Fibroblast of skin of right quadriceps (primary cell): ENCODE data around the gene TPRG1L.
"Not testable (repeated sequence)": the region's sequence is repeated elsewhere in the genome, so short reads cannot be mapped to it uniquely, and the experiment has no call there.

Source experiments
- DNase-seq: peaks from one replicate; pipeline ENCODE4 v3.0.0-alpha.2; 2013

The TPRG1L gene

DNA sequence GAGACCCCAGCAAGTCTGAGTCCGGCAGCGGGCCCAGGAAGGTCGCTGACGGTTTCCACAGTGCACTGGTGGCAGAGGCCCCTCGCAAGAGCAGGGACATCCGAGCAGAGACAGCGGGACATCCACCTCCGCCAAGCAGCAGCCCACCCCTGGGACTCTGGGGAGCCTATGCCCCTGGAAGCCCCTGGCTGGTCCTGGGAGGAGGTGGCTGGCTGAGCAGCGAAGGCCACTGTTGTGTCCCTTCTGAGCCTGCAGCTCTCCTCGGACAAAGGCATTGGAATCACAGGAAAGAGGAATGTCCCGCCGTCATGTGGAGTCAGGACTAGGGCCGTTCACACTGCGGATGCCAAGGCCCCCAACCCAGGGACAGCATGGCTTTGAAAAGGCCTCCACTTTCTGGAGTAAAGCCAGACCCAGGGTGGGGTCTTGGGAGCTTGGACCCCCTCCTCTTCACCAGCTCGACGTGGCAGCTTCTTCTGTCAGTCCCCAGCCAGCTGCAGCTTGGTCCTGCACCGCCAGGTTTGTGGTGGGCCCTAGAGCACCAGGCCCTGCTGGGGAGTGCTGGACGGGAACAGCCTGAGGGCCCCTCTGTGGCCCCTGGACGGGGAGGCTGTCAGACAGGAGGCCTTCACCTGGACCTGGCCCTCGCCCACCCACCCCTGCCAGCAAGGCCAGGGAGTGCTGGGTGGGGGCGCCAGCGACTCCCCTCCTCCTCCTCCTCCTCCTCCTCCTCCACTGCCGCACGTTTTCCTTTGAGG, 14.9 kb upstream of the TPRG1L start:
- DNase-seq: no peak

DNA sequence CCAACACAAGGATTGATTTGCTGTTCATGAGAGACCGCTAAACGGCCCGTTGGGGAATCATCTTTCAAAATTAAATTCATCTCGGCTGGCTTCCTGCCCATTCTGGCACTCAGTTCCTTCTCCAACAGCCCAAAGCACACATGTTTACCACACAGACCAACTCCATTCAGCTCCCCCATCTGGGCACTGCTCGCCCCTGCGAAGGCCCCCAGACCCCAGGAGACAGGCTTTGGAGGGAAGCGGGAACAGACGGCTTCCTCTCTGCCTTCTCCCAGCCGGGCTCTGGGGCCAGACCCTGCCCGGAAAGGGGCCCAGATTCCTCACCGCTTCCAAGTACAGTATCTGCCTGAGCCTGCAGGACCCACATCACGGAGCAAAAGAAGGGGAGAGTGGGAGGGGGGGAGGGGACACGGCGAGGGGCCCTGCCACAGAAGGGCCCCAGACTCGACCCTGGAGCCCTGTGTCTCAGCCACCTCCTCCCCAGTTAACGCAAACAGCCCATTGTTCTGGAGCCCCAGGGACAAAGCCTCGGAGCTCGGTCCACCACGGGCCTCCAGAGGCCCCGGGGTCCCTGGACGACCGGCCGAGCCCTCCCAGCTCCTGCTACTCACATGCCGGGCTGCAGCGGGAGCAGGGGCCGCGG, 14.2 kb upstream of the TPRG1L start:
- DNase-seq: peak; percentile 63

DNA sequence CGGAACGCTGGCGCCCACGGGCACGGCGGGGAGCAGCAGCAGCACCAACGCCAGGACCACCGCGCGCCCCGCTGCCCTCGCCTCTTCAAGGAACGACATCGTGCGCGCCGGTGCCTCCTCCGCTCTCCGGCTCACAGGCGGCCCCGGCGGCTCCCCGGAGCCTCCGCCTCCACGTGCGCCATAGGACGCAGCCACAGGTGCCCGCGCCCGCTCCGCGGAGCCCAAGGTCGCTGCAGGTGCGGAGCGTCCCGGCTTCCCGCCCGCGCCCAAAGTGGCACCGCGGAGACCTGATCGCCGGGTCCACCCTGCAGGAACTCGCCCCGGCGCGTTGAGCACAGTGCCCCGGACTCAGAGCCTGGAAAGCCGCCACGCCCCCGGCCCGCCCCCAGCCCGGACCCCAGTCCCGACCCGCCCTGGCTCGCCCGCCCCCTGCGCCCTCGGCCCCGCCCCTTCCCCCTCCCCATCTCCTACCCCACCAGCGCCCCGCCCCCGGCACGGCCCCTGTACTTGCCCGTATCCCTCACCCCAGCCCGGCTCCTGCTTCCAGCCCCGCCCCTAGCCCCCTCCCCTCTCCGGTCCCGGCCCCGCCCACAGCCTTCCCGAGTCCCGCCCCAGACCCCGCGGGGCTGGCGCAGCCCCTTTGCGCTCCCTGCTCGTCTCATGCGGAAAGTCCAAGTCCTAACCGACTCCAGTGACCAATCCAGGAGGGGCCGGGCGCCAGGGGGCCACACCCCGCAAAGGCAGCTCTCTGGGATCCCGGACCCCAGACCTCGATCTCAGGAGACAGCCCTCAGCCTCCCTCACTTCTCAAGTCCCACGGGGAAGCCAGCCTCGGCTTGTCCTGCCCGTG, 13.4 kb upstream of the TPRG1L start, which contains the start of gene MEGF6:
MEGF6 (minus strand) TSS at position 339 of the 850 bp plus-strand sequence; CDS start at position 99, 240 bp downstream.
- DNase-seq: peak; percentile 39

DNA sequence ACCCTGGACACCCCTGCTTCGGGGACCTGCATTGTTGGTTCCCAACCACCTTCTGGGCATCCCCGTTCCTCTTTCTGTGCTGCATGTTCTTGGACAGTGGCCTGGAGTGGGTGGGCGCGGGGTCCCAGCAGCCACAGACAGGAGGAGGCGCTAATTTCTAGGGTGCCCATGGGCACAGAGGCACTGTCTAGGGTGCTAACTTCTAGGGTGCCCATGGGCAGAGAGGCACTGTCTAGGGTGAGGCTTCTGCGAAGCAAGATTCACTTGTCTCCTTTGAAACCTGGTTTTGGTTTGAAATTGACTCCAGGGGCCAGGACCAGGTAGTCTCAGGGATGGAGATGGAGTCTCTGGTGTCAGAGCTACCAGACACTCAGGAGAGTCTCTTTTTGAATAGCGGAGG, 12.7 kb upstream of the TPRG1L start:
- DNase-seq: no peak

DNA sequence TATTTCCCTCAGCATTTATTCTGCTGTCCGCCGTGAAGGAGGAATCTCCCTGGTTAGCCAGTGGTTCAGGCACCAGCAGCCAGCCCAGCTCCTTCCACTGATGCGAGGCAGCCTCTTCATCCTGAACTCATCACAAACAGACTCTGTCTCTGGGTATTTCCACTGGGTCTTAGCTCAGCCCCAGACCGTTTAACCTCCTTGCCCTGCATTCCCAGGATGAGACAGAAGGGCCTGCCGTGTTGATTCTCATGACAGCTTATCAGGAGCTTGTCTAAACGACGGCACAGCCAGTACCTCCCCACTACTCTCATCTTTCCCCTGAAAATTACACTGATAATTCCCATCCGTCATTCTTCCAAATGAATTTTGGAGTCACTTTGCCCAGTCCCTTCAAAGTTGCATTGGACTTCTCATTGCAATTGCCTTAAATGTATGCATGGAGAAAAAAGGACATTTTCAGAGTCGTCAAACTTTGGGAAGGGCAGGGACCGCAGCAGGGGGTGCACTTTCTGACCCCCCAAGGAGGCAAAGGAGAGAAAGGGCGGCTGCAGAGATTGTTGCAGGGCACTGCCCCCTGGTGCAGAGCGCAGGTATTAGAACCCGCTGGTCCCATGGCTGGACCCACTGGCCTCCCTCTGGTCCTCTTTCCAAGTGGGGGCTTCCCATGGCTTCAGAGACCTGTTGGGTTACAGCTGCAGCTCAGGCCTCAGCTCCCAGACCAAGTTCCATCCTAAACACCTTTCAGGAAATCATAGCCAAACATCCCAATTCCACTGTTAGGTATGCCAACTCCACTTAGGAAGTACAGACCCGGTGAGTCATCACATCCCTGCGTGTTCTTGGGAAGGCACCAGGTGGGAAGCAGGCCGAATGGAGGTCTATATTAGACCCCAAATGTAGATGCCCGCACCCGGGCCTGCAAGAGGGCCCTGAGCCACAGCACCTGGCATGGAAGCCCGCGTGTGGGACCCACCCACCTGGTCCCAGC, 9.8 kb upstream of the TPRG1L start:
- DNase-seq: no peak

DNA sequence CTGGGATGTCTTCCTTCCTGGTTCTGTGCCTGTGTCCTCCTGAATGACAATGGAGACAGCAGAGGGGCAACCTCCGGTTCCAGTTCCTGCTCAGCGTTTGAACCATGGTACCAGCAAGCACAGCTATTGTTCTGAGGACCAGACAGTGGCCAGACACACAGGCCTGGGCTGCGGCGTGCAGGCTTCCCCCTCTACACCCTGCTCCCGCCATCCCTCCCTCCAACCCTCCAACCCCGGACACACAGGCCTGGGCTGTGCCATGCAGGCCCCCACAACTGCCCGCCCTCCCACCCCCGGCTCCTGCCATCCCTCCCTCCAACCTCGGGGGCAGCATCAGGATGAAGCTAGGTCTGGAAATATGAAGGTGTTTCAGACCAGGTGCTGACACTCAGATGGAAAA, 8.0 kb upstream of the TPRG1L start:
- no peak for DNase-seq

DNA sequence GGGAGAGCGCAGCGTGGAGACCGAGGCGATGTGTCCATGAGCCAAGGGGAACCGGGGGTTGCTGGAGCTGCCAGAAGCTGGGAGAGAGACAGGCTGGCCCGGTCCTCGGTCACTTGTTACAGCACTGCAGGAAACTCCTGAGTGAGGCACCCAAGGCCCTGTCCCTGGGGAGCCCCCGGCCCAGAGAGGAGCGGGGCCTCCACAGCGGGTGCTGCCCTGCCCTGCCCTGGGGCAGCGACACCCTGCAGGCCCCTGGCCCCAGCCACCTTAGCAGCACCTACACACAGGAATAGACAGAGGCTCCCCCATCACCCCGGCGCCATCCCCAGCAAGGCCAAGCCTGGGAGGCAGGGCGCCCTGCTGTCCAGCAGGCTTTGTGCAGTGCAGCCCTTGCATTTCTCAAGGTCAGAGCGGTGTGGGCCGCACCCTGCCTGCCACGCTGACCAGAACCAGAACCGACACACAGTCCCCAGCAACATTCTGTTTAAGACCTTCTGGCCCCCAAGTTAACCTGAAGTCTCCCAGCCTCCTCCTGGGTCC, 6.9 kb upstream of the TPRG1L start:
- DNase-seq: no peak

DNA sequence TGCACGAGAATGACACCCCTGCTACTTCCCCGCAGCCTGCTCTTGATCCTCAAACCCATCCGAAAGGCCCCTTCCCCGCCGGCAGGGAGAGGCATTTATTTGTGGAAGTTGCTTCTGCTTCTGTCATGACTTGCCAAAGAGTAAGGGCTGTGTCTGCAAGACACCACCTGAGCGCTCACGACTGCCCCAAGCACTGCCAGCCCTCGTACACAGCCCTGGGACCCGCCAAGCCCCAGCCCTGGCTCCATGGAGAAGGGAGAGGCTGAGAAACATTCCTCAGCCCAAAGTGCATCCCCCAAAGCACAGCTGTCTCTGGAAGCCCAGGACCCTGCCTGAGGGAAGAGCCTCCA, 6.3 kb upstream of the TPRG1L start:
- DNase-seq: no peak

DNA sequence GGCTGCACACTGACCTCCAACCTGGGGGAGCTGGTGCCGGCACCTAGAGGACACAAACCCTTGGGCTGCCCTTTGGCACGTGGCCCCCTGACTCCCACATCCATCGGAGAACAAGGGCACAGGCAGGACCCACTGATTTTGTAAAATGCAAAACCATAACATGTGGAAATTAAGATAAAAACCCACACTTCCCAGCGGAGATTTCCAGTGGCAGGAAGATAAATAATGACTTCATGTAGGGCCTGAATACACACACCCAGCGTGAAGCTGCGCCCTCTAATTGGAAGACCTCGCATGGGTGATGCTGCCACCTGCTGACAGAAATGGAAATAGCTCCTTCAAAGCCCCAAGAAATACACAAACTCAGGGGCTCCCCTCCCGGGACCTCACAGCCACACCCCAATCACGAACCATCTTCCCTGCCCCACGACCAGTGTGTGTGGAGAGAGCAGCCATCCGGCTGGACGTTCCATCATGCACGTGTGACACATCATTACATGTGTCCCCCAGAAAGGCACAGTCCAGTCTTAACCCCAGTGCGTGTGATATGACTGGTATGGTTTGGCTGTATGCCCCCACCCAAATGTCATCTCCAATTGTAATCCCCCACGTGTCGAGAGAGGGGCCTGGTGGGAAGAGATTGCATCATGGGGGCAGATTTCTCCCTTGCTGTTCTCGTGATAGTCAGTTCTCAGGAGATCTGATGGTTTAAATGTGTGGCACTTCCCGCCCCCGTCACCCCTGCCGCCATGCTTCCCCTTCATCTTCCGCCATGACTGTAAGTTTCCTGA, 5.7 kb upstream of the TPRG1L start:
- peak; percentile 71 for DNase-seq

DNA sequence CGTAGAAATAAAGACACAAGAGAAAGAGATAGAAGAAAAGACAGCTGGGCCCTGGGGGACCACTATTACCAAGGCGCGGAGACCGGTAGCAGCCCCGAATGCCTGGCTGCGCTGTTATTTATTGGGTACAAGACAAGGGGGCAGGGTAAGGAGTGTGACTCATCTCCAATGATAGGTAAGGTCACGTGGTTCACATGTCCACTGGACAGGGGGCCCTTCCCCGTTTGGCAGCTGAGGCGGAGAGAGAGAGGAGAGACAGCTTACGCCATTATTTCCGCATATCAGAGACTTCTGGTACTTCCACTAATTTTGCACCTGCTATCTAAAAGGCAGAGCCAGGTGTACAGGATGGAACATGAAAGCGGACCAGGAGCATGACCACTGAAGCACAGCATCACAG, 4.1 kb upstream of the TPRG1L start:
- DNase-seq: no peak

DNA sequence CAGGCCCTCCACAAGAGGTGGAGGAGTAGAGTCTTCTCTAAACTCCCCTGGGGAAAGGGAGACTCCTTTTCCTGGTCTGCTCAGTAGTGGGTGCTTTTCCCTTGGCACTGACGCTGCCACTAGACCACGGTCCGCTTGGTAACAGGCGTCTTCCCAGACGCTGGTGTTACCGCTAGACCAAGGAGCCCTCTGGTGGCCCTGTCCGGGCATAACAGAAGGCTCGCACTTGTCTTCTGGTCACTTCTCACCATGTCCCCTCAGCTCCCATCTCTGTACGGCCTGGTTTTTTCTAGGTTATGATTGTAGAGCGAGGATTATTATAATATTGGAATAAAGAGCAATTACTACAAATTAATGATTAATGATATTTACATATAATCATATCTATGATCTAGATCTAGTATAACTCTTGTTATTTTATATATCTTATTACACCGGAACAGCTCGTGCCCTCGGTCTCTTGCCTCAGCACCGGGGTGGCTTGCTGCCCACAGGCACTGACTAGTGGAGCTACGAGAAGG, 3.6 kb upstream of the TPRG1L start:
- DNase-seq: peak; percentile 33

DNA sequence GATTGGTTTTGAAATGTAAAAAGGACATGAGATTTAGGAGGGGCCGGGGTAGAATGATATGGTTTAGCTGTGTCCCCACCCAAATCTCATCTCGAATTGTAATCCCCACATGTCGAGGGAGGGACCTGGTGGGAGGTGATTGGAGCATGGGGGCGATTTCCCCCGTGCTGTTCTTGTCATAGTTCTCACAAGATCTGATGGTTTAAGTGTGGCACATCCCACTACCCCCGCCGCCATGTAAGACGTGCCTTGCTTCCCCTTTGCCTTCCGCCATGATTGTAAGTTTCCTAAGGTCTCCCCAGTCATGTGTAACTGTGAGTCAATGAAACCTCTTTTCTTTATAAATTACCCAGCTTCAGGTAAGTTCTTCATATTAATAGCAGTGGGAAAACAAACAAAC, 2.7 kb upstream of the TPRG1L start:
- not testable (repeated sequence) for DNase-seq

DNA sequence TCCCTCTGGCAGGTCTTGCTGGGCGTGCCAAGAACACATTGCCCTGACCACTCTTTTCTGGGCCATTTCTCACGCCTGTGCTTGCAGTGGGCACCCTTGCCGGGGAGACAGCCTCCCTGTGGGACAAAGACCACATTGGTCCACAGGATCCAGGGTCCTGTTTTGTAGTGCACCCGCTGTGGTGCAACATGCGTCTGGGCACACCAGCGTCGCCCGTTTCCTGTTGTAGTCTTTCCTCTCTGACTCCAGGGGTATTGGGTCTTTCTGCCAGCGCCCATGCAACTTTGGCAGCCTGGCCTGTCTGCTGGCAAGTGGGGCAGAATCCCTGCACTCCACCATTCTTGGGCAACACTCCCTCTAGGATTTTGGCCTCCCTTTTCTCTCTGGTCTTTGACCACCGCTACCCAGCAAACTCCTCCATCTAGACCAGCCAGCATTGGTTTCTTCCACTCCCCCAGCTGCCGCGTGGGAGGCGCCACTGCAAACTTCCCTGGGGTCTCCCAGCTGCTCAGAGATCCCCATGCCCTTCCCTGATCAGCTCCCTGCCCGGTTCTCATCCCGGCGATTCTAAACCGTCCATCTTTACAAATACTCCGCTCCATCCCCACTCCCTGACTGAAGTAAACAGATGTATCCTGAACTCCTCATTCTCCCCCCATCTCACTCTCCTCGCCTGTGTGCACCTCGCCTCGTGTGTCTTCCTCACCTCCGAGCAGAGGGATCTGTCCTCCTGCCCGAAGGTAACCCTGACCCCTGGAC, 1.2 kb upstream of the TPRG1L start:
- no peak for DNase-seq

DNA sequence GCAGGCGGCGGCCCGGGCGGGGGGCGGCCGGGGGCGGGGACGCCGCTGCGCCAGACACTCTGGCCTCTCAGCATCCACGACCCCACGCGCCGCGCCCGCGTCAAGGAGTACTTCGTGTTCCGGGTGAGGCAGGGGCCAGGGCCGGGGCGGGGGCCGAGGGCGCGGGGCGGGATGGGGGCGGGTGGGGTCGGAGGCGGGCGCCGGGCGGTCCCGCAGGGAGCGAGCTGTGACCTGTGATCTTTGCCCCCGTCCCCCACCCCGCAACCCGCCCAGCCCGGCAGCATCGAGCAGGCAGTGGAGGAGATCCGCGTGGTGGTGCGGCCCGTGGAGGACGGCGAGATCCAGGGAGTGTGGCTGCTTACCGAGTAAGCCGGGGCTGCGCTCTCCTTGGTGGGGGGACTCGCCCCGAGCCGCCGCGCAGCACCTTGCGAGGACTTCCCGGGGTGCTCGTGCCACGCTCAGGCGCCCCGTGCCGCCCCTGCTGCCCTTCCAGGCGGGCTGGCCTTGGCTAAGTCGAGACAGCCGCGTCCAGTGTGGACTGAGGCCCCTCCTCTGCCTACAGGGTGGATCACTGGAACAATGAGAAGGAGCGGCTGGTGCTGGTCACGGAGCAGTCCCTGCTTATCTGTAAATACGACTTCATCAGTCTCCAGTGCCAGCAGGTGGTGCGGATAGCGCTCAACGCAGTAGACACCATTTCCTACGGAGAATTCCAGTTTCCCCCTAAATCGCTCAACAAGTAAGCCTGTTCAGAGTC, 514 bp downstream of the TPRG1L start:
- no peak for DNase-seq

DNA sequence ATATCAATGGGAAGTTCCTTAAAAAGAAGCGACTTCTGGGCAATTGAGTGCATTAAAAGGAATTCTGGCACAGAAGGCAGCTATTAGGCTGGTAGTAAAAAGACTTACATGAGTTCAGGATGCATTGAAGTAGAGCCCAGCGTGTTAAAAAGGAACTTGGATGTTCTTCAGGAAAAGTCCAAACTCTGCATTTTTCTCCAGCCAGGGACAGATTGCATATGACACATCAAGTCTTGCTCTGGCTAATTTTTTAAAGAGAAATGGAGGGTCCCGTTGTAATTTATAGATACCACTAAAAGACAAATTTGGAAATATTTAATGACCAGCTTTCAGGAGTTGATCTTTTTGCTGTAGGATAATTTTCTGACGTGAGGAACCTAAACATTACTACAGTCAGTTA, 1.2 kb downstream of the TPRG1L start:
- DNase-seq: no peak

DNA sequence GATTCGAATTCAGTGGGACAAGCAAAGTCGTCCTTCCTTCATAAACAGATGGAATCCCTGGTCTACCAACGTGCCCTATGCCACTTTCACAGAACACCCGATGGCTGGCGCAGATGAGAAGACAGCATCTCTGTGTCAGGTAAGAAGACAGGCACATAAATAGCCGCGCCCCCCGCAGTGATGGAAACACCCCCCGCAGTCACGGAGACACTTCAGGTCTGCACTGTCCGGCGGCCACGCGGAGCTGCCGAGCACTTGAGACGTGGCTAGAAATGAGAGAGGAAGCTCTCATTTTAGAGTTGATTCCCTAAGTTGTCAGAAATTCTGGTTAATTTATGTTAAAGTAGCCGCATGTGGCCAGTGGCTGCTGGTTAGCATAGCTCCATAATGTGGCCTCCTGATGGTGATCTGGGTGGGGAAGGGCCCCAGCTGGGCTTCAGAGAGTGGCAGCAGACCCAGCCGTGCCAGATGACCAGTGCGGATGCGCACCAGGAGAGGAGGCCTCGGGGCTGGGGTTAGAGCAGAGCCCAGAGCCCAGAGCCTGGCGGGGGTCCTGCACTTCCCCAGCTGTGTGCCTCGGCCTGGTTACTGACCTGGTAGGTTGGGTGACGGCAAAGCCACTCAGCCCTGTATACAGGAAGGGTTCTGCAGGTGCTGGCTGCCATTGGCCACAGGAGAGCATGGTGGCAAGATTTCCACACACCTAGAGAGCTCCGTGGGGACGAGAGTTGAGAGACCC, 2.9 kb downstream of the TPRG1L start:
- no peak for DNase-seq

DNA sequence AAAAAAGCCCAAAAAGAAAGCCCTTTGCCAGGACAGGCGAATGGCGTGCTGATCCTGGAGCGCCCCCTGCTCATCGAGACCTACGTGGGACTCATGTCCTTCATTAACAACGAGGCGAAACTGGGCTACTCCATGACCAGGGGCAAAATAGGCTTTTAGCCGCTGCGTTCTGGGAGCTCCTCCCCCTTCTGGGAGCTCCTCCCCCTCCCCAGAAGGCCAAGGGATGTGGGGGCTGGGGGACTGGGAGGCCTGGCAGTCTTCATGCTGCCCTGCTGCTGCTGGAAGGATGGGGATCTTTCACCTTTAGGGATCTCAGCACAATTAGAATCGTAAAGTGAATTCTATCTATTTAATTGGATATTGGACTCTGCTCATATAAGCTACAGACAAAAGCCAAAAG, 3.6 kb downstream of the TPRG1L start:
- no peak for DNase-seq

DNA sequence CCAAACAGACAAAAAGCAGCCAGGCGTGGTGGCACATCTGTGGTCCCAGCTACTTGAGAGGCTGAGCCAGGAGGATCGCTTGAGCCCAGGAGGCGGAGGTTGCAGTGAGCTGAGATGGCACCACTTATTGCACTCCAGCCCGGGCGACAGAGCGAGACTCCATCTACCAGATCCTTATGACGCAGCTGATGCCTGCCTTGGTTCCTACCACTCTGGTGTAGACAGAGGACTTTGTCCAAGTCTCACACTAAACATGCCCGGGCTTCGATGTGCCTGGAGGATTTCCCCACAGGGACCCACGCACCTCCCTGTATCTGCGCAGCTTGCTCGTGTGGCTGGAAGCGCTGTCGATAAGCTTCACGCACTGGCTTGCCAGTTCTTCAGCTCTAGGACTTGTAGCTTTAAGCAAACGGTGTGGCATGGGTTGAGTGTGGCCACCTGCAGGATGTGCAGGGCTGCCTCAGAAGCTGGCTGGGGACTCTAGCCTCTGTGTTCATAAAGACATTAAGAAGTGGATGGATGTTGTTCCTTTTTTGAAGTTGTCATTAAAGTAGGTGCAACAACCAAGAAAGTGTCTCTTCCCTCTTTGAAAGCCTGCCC, 4.8 kb downstream of the TPRG1L start:
- DNase-seq: no peak
